ENCODE measurements around the gene ZNF33A. TPM values are rescaled to one million over a fixed set of nuclear protein-coding genes. Genes with fewer than 3 reads are reported as not detected.
"Not testable (repeated sequence)": the region's sequence is repeated elsewhere in the genome, so short reads cannot be mapped to it uniquely, and the experiment has no call there.

The ZNF33A gene
- total RNA-seq, 1 donor: 26.1 TPM

DNA sequence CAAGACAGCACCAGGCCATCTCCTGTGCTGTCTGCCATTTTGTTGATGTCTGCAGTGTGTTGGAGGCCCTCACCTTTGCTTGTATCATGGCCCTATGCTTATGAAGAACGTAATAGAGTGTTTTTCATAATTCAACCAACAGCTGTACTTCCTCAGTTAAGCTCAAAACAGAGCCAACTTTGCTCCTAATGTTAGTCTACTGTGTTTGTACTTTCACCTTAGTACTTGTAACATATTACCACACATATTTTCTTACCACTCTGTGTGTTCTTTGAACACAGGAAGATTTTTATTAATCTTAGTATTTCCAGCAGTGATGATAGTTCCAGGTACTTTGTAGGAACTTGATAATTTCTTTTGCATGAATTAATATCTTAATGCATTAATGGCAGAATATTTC, 5.9 kb downstream of the ZNF33A start:
- no peak for DNase-seq (ENCODE audit: insufficient read length, low spot score, missing footprints)

DNA sequence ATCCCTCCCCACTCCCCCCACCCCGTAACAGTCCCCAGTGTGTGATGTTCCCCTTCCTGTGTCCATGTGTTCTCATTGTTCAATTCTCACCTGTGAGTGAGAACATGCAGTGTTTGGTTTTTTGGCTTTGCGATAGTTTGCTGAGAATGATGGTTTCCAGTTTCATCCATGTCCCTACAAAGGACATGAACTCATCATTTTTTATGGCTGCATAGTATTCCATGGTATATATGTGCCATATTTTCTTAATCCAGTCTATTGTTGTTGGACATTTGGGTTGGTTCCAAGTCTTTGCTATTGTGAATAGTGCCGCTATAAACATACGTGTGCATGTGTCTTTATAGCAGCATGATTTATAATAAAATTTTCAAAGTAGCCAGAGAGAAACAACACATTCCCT, 8.6 kb downstream of the ZNF33A start:
- not testable (repeated sequence) for H3K9me3 ChIP-seq (ENCODE audit: low read depth, low read length); H3K27me3 ChIP-seq (ENCODE audit: insufficient read depth, low read length); H3K27ac ChIP-seq (ENCODE audit: low read depth, low read length); H3K79me2 ChIP-seq (ENCODE audit: insufficient read depth, low read length); H2AFZ ChIP-seq (ENCODE audit: low read length); H3K4me1 ChIP-seq (ENCODE audit: insufficient read depth, low read length); DNase-seq (ENCODE audit: insufficient read length, low spot score, missing footprints); H3K4me3 ChIP-seq (ENCODE audit: insufficient read depth, low read length); H3K4me2 ChIP-seq (ENCODE audit: insufficient read depth, low read length); H4K20me1 ChIP-seq (ENCODE audit: insufficient read depth, low read length)
- H3K36me3 ChIP-seq (ENCODE audit: insufficient read depth, low read length): peaks cover 37% of the 10 kb centered on the region

More for the DNA sequence above, 5.9 kb downstream of the ZNF33A start:
- no peak overlapping the region for H3K27ac ChIP-seq (ENCODE audit: low read depth, low read length)
- H2AFZ ChIP-seq (ENCODE audit: low read length): no peak overlapping the region
- H3K9me3 ChIP-seq (ENCODE audit: low read depth, low read length): no peaks in the 10 kb centered on the region
- no peak overlapping the region for H3K4me2 ChIP-seq (ENCODE audit: insufficient read depth, low read length)
- TF ChIP-seq, protein P1, sequence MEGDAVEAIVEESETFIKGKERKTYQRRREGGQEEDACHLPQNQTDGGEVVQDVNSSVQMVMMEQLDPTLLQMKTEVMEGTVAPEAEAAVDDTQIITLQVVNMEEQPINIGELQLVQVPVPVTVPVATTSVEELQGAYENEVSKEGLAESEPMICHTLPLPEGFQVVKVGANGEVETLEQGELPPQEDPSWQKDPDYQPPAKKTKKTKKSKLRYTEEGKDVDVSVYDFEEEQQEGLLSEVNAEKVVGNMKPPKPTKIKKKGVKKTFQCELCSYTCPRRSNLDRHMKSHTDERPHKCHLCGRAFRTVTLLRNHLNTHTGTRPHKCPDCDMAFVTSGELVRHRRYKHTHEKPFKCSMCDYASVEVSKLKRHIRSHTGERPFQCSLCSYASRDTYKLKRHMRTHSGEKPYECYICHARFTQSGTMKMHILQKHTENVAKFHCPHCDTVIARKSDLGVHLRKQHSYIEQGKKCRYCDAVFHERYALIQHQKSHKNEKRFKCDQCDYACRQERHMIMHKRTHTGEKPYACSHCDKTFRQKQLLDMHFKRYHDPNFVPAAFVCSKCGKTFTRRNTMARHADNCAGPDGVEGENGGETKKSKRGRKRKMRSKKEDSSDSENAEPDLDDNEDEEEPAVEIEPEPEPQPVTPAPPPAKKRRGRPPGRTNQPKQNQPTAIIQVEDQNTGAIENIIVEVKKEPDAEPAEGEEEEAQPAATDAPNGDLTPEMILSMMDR (IDR thresholded peaks at IDR 0.05; ENCODE audit: extremely low read depth, low read depth, low read length): no peak
- H3K4me3 ChIP-seq (ENCODE audit: insufficient read depth, low read length): no peak overlapping the region
- H3K79me2 ChIP-seq (ENCODE audit: insufficient read depth, low read length): peaks cover 6% of the 10 kb centered on the region
- H4K20me1 ChIP-seq (ENCODE audit: insufficient read depth, low read length): no peaks in the 10 kb centered on the region
- no peaks in the 10 kb centered on the region for H3K27me3 ChIP-seq (ENCODE audit: insufficient read depth, low read length)
- peaks cover 38% of the 10 kb centered on the region for H3K36me3 ChIP-seq (ENCODE audit: insufficient read depth, low read length)
- H3K4me1 ChIP-seq (ENCODE audit: insufficient read depth, low read length): peaks cover 6% of the 10 kb centered on the region

DNA sequence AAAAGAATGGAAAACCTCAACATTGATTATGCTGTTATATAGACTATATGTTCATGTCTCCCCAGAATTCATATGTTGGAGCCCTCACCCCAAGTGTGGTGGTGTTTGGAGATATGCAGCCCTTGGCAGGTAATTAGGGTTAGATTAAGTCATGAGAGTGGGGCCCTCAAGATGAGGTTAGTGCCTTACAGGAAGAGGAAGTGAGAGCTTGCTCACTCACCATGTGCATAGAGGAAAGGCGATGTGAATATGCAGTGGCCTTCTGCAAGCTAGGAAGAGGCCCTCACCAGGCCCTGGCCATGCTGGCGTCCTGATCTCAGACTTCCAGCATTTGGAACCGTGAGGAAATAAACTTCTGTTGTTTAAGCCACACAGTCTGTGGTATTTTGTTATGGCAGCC, 14.8 kb downstream of the ZNF33A start:
- Histone ChIP-seq H3K4me3 (ENCODE audit: insufficient read depth, low read length) (no peak overlapping the region), H4K20me1 (ENCODE audit: insufficient read depth, low read length) (no peaks in the 10 kb centered on the region), H2AFZ (ENCODE audit: low read length) (no peak overlapping the region)

DNA sequence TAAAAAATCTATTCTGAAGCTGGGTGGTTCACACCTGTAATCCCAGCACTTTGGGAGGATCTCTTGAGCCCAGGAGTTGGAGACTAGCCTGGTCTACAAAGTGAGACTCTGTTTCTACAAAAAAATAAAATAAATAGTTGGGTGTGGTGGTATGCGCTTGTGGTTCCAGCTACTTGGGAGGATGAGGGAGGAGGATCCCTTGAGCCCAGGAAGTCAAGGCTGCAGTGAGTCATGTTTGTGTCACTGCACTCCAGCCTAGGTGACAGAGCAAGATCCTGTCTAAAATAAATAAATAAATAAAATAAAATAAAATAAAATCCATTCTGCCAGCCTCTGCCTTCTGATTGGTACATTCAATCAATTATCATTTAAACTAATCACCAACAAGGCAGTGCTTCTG, 17.5 kb downstream of the ZNF33A start:
- H3K27me3 ChIP-seq (ENCODE audit: insufficient read depth, low read length): no peaks in the 10 kb centered on the region
- H3K4me1 ChIP-seq (ENCODE audit: insufficient read depth, low read length): no peaks in the 10 kb centered on the region
- no peak overlapping the region for H3K4me2 ChIP-seq (ENCODE audit: insufficient read depth, low read length)
- no peak for DNase-seq (ENCODE audit: insufficient read length, low spot score, missing footprints)
- no peak overlapping the region for H2AFZ ChIP-seq (ENCODE audit: low read length)
- H3K36me3 ChIP-seq (ENCODE audit: insufficient read depth, low read length): peaks cover 19% of the 10 kb centered on the region
- no peaks in the 10 kb centered on the region for H3K79me2 ChIP-seq (ENCODE audit: insufficient read depth, low read length)
- no peak overlapping the region for H3K4me3 ChIP-seq (ENCODE audit: insufficient read depth, low read length)
- TF ChIP-seq, protein P1 (IDR thresholded peaks at IDR 0.05; ENCODE audit: extremely low read depth, low read depth, low read length): no peak
- H3K27ac ChIP-seq (ENCODE audit: low read depth, low read length): no peak overlapping the region
- no peaks in the 10 kb centered on the region for H4K20me1 ChIP-seq (ENCODE audit: insufficient read depth, low read length)
- H3K9me3 ChIP-seq (ENCODE audit: low read depth, low read length): no peaks in the 10 kb centered on the region

More for the DNA sequence above, 14.8 kb downstream of the ZNF33A start:
- Histone ChIP-seq H3K27ac (ENCODE audit: low read depth, low read length) (no peak overlapping the region), H3K36me3 (ENCODE audit: insufficient read depth, low read length) (peaks cover 21% of the 10 kb centered on the region), H3K9me3 (ENCODE audit: low read depth, low read length) (no peaks in the 10 kb centered on the region), H3K27me3 (ENCODE audit: insufficient read depth, low read length) (no peaks in the 10 kb centered on the region), H3K4me1 (ENCODE audit: insufficient read depth, low read length) (no peaks in the 10 kb centered on the region), H3K4me2 (ENCODE audit: insufficient read depth, low read length) (no peak overlapping the region), H3K79me2 (ENCODE audit: insufficient read depth, low read length) (no peaks in the 10 kb centered on the region)
- TF ChIP-seq, protein P1 (IDR thresholded peaks at IDR 0.05; ENCODE audit: extremely low read depth, low read depth, low read length): no peak
- no peak for DNase-seq (ENCODE audit: insufficient read length, low spot score, missing footprints)

Data from osteoblast (primary cell).